Type B pancreatic cell (in vitro differentiated cells): ENCODE data around the gene PNPLA7. TPM values are rescaled to one million over a fixed set of nuclear protein-coding genes. Genes with fewer than 3 reads are reported as not detected.
A peak's percentile ranks its signal among the peaks of the same experiment; 100 is the strongest.

Experiments used
- DNase-seq: peaks from one replicate; pipeline ENCODE4 v3.0.0; 2021; ENCODE audit warnings: mixed read lengths; ENCODE audit not compliant: unreplicated experiment; ENCODE audit errors: extremely low spot score
- H3K27ac Mint-ChIP-seq: 2 replicates; pipeline ENCODE4 v1.8.0; 2021; ENCODE audit warnings: mild to moderate bottlenecking, mixed read lengths
- H3K27me3 Mint-ChIP-seq: 2 replicates; pipeline ENCODE4 v1.8.0; 2021; ENCODE audit warnings: mixed read lengths
- H3K36me3 Mint-ChIP-seq: 2 replicates; pipeline ENCODE4 v1.8.0; 2021; ENCODE audit warnings: mixed read lengths
- H3K4me1 Mint-ChIP-seq: one replicate; pipeline ENCODE4 v1.8.0; 2021; ENCODE audit warnings: mixed read lengths; ENCODE audit not compliant: unreplicated experiment
- H3K4me3 Mint-ChIP-seq: 2 replicates; pipeline ENCODE4 v1.8.0; 2021; ENCODE audit warnings: mild to moderate bottlenecking, mixed read lengths
- H3K9me3 Mint-ChIP-seq: 2 replicates; pipeline ENCODE4 v1.8.0; 2021; ENCODE audit warnings: mixed read lengths
- total RNA-seq: library from RNA; stranded (reverse); gene quantifications from 2 replicates; pipeline ENCODE4 v1.2.1, GENCODE V29; 2021; ENCODE audit warnings: low replicate concordance
- TF ChIP-seq, protein P1 (sequence below): fragments of 200-600 bp; sonication (generic); conservative IDR thresholded peaks from 2 replicates; pipeline ENCODE4 v1.5.0; 2021; ENCODE audit warnings: antibody characterized with exemption, mild to moderate bottlenecking

The PNPLA7 gene
- total RNA-seq, 1 donor from 2014 or later = 3.1 TPM

GRCh38 chr9:137580209-137580953 is 30.2 kb upstream of the PNPLA7 start:
- no peaks in the 10 kb centered on the region for H3K27me3 Mint-ChIP-seq
- no peak overlapping the region for H3K4me3 Mint-ChIP-seq
- peaks cover 6% of the 10 kb centered on the region for H3K36me3 Mint-ChIP-seq
- TF ChIP-seq, protein P1, sequence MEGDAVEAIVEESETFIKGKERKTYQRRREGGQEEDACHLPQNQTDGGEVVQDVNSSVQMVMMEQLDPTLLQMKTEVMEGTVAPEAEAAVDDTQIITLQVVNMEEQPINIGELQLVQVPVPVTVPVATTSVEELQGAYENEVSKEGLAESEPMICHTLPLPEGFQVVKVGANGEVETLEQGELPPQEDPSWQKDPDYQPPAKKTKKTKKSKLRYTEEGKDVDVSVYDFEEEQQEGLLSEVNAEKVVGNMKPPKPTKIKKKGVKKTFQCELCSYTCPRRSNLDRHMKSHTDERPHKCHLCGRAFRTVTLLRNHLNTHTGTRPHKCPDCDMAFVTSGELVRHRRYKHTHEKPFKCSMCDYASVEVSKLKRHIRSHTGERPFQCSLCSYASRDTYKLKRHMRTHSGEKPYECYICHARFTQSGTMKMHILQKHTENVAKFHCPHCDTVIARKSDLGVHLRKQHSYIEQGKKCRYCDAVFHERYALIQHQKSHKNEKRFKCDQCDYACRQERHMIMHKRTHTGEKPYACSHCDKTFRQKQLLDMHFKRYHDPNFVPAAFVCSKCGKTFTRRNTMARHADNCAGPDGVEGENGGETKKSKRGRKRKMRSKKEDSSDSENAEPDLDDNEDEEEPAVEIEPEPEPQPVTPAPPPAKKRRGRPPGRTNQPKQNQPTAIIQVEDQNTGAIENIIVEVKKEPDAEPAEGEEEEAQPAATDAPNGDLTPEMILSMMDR = no peak
- H3K4me1 Mint-ChIP-seq = peaks cover 10% of the 10 kb centered on the region
- H3K9me3 Mint-ChIP-seq = no peaks in the 10 kb centered on the region
- H3K27ac Mint-ChIP-seq = no peak overlapping the region
- DNase-seq = no peak

GRCh38 chr9:137579259-137579604 is 29.0 kb upstream of the PNPLA7 start:
- Mint-ChIP-seq H3K4me3 (peak overlapping the region; percentile 90), H3K4me1 (peaks cover 10% of the 10 kb centered on the region), H3K27ac (peak overlapping the region; percentile 41), H3K36me3 (peaks cover 12% of the 10 kb centered on the region), H3K27me3 (no peaks in the 10 kb centered on the region), H3K9me3 (no peaks in the 10 kb centered on the region)
- TF ChIP-seq, protein P1 = no peak
- DNase-seq = no peak

DNA sequence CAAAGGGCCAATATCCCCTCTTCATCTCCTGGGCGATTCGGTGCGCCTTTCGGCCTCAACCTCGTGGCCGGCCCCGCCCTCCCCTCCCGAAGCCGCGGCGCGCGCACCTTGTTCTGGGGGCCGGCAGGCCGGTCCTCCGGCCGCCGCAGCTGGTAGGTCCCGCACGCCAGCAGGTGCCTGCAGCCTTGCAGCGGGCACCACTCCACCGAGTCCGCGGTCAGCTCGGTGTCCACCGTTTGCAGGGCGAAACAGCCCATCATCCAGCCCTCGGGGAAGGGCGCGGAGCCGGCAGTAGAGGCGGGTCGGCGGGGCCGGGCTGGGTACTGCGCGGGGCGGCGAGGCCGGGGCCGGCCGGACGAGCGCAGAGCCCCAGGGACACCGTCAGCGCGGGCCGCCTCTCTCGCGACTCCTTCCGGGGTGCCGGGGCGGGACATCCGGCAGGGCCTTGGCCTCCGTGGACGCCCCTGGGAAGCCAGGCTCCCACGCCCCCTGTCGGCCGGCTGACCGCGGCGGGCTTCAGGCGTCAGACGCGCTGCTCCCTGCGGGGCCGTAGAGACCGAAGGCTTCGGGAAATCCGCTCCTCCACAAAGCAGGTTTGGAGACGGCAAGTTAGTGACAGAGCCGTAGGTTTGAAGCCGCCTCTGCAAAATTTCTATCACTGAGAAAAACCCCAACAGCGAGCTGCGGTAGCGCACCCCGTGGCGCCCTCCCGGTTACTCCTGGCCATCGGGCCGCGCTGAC is 28.5 kb upstream of the PNPLA7 start, which contains the start of gene DPH7:
TSS of gene DPH7 (minus strand) at position 408 of the 741 bp plus-strand sequence. CDS start at position 260, 148 bp downstream.
- Mint-ChIP-seq H3K4me3 (peak within 1 kb of the TSS; percentile 90), H3K36me3 (peaks cover 12% of the 10 kb centered on the region), H3K27ac (peak within 1 kb of the TSS; percentile 81), H3K27me3 (no peaks in the 10 kb centered on the region), H3K4me1 (peaks cover 10% of the 10 kb centered on the region), H3K9me3 (no peaks in the 10 kb centered on the region)
- TF ChIP-seq, protein P1 = peak; percentile 95
- DNase-seq = peak; percentile 98

DNA sequence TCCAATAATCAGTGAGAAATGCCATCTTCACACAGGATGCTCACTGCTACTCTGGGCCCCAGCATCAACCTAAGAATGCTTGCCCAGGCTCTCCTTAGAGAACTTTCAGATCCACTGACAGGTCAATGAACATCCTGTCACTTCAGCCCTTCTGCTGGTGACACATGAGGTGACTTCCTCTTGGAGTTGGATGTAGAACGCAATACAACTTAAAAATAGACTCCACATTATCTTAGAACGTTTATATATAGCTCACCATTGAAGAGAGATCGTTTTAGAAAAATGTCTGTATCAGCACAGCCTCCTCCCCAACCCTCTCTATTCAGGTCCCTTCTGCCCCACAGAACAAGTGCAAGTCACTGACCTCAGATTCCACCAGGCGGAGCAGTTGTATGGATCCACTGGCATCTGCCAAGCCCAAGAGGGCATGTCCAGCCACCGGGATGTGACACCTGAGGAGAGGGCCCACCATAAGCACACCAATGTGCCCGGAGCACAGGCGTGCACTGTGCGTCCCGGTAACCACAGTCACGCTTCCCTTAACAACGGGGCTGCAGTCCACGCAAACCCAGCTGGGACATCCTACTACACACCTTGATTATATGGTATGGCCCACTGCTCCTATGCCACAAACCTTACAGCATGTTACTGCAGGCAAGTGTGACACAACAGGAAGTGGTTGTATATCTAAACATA is 25.7 kb upstream of the PNPLA7 start:
- TF ChIP-seq, protein P1 = no peak
- no peaks in the 10 kb centered on the region for H3K27me3 Mint-ChIP-seq
- H3K27ac Mint-ChIP-seq = peak overlapping the region; percentile 16
- no peak for DNase-seq
- H3K36me3 Mint-ChIP-seq = peaks cover 22% of the 10 kb centered on the region
- no peaks in the 10 kb centered on the region for H3K9me3 Mint-ChIP-seq
- peaks cover 10% of the 10 kb centered on the region for H3K4me1 Mint-ChIP-seq
- H3K4me3 Mint-ChIP-seq = peak overlapping the region; percentile 59

DNA sequence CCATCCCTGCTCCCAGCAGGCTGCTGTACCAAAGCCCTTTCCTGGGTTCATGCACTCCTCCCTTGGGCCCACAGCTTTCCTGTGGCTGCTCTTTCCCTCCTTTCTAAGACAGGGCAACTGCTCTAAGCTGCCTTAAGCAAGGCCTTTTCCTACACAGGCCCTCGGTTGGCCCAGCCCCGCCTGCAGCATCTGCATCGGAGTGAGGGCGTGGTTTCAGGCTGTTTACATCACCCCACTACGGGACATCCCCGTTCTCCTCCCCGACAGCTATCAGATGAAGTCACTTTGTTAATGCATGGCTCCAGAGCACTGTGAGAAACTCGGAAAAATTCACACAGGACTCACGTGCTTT is 25.1 kb upstream of the PNPLA7 start:
- H3K4me1 Mint-ChIP-seq = peaks cover 10% of the 10 kb centered on the region
- no peak overlapping the region for H3K27ac Mint-ChIP-seq
- H3K9me3 Mint-ChIP-seq = no peaks in the 10 kb centered on the region
- no peak for DNase-seq
- H3K27me3 Mint-ChIP-seq = no peaks in the 10 kb centered on the region
- H3K36me3 Mint-ChIP-seq = peaks cover 27% of the 10 kb centered on the region
- H3K4me3 Mint-ChIP-seq = peak overlapping the region; percentile 5
- TF ChIP-seq, protein P1 = no peak
